Retinal pigment epithelial cell (primary cell): ENCODE data around the gene USP4.

Experiments
- DNase-seq: peaks from one replicate; pipeline ENCODE4 v3.0.0-alpha.2; 2010; ENCODE audit warnings: low read depth
- H3K4me3 ChIP-seq: 2 replicates; pipeline ENCODE4 v1.5.1; 2011; ENCODE audit warnings: mild to moderate bottlenecking, low read length, control low read depth, moderate library complexity
- TF ChIP-seq, protein P1 (sequence below): conservative IDR thresholded peaks from 2 replicates; pipeline ENCODE4 v1.5.1; 2011; ENCODE audit warnings: low read depth, low read length, control low read depth, inconsistent platforms

Gene USP4

DNA sequence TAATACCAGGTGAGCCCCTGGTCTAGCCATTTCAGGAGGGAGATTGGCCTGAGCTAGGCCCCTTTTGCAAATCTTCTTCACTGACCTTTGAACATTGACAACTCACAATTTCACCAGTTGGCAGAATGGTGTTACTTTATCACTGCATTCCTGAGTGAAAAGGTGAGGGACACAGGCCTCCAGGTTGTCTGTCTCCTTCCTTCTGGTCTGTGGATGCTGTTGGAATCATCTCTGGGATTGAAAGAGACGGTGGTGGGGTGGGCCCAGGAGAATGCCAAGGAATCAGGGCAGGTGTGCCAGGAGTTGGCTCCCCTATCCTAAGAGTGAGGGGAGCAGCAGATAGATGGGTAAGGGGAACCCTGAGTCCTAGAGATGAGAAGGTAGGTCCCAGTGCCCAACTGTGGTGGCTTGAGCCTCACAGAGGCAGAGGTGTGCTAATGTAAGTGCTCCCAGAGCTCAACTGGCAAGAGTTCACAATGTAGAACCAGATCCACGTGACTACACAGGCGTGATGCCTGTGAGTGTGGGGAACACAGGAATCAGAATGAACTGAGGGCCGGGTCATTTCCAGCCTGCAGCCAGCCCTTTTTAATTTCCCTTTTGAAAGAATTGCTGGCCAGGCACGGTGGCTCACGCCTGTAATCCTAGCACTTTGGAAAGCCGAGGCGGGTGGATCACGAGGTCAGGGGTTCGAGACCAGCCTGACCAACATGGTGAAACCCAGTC lies 74.0 kb downstream of the USP4 start:
- TF ChIP-seq, protein P1, sequence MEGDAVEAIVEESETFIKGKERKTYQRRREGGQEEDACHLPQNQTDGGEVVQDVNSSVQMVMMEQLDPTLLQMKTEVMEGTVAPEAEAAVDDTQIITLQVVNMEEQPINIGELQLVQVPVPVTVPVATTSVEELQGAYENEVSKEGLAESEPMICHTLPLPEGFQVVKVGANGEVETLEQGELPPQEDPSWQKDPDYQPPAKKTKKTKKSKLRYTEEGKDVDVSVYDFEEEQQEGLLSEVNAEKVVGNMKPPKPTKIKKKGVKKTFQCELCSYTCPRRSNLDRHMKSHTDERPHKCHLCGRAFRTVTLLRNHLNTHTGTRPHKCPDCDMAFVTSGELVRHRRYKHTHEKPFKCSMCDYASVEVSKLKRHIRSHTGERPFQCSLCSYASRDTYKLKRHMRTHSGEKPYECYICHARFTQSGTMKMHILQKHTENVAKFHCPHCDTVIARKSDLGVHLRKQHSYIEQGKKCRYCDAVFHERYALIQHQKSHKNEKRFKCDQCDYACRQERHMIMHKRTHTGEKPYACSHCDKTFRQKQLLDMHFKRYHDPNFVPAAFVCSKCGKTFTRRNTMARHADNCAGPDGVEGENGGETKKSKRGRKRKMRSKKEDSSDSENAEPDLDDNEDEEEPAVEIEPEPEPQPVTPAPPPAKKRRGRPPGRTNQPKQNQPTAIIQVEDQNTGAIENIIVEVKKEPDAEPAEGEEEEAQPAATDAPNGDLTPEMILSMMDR, result no peak
- no peak for DNase-seq
- H3K4me3 ChIP-seq, result no peak overlapping the region

DNA sequence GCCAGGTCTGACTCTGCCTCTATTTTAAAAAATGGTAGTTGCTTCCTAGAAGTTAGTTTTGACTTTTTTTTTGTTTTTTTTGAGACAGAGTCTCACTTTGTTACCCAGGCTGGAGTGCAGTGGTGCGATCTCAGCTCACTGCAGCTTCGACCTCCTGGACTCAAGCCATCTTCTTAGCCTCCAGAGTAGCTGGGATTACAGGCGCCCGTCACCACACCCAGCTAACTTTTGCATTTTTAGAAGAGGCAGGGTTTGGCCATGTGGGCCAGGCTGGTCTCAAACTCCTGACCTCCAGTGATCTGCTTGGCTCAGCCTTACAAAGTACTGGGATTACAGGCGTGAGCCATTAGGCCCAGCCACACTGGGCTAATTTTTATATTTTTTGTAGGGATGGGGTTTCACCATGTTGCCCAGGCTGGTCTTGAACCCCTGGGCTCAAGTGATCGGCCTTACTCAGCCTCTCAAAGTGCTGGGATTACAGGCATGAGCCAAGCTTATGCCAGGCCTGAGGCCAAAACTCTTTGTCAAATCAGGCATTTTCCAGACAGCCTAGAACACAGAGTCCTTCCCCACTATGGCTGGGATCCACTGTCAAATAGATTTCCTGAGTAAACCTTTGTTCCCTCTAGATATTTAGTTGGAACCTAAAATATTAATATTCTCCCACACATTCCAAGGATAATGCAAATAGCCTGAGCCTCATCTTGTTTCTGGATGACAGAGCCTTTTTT lies 76.5 kb downstream of the USP4 start:
- TF ChIP-seq, protein P1, result no peak
- no peak for DNase-seq
- H3K4me3 ChIP-seq, result no peak overlapping the region

DNA sequence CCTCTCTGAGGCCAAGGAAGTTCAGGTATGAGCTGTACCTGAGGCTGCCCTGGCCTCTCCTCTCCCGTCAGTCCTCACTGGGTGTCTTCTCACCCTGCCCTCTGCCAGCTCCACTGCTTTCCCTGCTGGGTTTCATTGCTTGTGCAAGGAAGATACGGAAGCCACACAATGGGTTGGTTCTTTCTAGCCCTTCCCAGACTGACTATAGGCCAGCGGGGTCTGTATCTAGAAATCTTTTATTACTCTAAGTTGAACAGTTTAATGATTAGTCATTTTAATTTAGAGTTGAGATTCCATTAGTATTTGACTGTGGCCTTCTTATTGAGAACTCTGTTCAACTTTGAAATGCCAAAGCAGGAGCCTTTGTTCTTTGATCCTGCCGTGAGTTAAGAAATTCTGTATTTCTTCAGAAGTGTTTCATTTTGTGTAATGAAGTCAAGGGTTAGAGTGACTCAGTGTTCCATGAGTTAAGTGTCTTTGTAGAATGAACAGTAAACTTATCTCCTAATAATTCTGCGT lies 79.0 kb downstream of the USP4 start:
- no peak for DNase-seq
- no peak overlapping the region for H3K4me3 ChIP-seq
- TF ChIP-seq, protein P1, result no peak

DNA sequence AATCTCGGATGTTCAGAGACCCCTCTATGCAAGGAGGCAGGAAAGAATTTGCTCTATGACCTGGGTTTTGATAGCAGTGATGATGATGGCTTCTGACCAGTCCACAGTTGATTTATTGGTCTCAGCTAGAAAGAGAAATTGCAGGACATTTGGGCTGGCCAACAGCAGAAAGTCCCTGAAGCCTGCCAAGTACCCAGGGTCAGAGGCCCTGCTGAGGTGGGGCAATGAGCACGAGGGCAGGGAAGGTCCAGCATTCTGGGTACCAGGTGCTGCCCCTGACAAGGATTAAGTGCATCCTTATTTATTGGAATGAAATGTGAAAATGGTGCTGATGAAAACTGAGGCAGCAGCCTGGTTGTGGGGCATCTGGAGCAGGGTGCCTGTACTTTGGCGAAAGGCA lies 82.7 kb downstream of the USP4 start:
- TF ChIP-seq, protein P1, result no peak
- no peak for DNase-seq
- H3K4me3 ChIP-seq, result no peak overlapping the region

DNA sequence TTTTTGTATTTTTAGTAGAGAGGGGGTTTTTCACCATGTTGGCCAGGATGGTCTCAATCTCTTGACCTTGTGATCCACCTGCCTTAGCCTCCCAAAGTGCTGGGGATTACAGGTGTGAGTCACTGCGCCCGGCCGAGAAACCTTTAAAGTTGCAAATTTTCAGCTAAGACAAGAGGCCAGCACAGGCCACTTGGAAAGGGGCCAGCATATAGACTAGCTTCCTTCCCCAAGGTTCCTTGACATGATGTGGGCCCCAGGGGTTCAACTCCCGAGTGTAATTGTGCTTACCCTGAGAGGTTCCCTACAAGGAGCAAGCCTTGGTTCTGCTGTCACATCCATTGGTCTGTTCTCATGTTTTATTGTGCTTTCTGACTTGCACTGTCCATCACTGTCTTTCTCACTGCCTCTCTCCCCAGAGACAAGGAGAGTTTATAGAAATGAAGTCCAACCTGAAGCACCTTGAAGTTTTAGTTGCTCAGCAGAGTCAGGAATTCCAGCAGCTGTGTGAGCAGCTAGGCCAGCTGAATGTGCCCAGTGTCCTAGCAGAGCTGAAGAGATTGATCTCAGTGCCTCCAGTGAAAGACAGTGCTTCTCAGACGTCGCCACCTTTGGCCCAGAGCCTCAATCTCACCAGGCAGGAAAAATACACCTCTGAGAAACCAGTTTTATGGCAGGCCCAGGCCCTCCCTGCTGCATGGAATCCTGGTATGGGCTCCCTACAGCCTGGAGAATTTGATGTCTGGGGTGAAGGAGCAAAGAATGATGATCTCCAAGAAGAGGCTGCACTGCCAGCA lies 83.9 kb downstream of the USP4 start:
- TF ChIP-seq, protein P1, result no peak
- DNase-seq, result no peak
- H3K4me3 ChIP-seq, result no peak overlapping the region

DNA sequence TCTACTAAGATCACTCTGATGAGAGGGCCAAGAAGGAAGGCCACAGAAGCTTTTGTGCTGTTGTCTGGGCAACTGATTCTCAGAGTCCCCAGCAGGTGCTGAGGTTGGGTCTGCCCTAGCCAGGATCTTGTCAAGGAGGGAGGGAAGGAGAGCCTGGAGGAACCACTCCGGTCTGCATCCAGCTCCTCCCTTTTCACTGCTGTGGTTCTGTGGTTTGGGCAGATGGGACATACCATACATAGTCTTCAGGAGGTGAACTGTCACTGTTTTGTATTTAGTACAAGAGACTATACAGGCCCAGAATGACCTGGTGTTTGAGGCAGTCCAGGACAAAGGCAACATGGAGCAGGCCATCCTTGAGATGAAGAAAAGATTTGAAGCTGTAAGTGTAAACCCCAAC lies 84.7 kb downstream of the USP4 start:
- no peak for DNase-seq
- TF ChIP-seq, protein P1, result no peak
- no peak overlapping the region for H3K4me3 ChIP-seq
